Left hindlimb (tissue), 1 donor: Measurements from ENCODE around the gene HIVEP3.

ENCODE experiments used
- DNase-seq: peaks from one replicate; pipeline ENCODE4 v3.0.0-alpha.2; 2018

The HIVEP3 gene

DNA sequence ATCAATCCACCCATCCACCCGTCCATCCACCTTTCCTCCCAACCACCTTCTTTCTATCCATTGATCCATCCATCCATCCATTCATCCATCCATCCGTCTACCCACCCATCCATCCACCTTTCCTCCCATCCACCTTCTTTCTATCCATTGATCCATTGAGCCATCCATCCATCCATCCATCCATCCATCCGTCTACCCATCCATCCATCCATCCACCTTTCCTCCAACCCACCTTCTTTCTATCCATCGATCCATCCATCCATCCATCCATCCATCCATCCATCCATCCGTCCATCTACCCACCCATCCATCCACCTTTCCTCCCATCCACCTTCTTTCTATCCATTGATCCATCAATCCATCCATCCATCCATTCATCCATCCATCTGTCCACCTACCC lies 429.2 kb downstream of the HIVEP3 start:
- DNase-seq: no peak

DNA sequence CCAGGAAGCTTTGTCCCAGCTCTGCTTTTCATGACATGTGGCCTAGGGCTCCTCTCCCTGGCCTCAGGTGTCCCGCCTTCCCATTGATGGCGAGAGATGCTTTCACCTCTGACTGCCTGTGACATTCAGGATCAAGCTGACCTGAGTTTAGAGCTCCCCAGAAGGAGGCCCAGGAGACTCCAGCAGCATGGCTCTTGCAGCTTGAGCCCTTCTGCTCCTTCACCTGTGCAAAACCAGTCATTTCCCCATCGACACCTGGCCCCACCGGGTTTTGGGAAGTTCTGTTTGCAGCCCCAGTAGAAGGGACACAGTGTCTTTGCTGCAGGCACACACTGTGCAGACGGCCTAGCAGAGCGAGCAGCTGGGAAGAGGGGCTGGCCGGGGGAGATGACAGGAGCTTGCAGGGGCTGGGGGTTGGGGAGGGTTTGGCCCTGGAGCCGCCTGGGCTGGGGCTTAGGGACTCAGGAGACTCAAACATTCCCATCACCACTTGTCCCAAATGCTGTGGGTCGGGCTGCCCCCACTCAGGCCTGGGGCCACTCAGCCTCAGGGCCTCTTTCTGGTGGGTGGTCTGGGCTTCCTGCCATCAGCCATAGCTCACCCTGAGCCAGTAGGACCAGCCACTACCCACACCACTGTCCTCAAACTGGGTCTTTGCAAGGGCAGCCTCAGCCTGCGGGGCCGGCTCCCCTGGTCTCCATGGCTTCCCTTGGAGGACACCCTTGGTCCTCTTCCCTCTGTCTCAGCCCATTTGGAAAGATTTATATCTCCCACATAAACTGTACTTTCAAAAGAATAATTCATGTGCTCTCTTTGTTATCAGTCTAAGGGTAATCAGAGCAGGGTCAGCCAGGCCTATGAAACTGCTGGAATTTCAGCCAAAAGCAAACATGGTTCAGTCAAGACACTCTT lies 430.4 kb downstream of the HIVEP3 start:
- DNase-seq: no peak

DNA sequence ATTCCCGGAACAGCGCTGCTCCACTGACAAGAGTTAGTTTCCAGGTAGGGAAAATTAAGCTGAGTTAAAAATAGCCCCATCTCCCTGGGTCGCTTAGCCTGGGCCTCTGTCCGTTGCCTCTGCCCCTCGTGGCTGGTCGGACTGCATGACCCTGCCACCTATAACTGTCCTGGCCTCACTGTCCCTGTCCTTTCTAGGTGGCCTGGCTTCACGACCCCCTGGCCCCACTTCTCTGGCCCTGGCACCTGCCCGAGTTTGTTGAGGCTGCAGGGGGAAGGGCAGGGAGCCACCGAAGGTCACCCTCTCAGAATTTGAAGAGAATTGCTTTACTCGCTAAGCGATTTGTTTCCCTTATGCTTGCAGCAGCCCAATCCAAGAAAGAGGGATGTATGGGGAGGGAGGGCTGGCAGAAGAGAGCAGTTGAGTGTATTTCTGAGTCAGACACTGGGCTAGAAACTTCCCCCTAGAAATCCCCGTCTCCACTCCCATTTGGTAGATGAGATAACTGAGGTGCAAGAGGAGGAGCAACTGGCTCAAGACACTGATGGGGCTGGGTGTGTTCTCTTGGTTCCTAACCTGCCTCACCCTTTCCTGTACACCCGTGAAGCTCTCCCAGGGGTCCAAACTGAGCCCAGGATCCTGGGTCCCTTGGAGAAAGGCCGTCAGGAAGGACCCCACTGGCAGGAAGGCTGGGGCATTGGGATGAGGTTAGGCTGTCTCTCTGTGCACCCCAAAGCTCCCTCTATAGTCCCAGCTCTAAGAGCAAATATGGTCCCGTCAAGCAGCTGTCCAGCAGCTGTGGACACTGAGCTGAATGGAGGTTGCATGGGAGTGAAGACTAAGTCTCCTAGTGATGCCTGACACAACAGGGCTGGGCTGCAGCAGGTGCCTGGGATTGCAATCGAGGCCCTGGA lies 431.3 kb downstream of the HIVEP3 start:
- DNase-seq: no peak

DNA sequence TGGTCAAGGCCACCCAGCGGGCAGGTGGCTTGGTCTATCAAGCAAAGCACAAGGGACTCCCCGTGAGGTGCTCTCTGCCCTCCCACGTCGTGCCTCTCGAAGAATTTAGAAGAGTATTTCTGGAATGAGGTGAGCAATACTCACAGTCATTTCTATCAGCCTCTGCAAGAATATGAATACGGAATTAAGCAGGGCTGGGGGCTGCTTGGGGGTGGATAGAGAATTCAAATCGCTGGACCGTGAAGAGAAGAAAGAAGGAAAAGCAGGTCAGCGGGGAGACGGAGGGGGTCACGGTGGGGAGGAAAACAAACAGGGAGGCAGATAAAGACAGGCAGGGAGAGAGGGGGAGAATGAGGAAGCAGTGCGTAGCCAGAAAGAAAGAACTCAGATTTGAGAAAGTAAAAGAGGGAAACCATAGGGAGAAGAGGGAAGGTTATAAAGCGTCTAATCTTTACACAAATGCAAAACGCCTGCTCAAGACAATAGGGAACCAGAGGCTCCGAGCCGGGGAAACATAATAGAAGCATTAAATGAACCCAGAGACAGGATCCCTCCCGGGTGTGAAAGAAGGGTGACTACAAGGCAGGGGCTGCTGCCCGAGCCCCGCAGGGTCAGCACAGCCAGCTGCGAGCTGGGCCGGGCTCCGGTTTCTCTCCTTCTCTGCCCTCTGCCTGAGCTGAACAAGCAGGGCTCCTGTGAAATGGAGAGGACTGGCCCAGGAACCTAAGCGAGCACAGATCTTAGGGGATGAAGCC lies 432.2 kb downstream of the HIVEP3 start:
- no peak for DNase-seq

DNA sequence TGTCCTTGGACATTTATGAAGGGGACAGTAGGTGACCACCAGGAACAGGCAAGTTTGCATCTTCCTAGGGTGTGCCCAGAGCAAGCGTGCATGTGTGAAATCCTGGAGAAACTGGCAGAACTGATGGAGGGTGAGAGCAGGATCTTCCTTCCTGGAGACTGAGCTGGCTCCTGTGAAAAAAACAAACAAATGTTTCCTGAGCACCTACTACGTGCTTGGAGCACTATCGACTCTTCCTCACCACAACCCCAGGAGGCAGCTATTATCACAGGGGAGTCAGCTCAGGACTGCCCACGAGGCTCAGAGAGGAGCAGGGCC lies 432.7 kb downstream of the HIVEP3 start:
- no peak for DNase-seq

DNA sequence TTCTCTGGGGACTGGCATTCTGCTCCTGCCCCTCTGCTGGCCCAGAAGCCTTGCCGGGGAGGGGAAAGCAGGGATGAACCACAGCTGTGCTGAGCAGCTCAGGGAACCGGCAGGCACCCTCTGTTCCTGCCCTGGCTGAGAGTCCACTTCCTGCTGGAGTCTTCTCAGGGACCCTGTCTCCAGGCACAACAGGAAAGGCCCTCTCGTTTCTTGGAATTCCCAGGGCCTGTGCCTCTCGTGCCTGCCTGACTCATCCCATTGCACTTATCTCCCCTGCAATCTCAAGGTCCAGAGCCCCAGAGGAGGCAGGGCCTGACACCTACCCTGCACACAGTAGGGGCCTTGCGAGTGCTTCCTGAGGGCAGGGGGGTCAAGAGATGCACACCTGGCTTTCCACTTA lies 433.1 kb downstream of the HIVEP3 start:
- no peak for DNase-seq

DNA sequence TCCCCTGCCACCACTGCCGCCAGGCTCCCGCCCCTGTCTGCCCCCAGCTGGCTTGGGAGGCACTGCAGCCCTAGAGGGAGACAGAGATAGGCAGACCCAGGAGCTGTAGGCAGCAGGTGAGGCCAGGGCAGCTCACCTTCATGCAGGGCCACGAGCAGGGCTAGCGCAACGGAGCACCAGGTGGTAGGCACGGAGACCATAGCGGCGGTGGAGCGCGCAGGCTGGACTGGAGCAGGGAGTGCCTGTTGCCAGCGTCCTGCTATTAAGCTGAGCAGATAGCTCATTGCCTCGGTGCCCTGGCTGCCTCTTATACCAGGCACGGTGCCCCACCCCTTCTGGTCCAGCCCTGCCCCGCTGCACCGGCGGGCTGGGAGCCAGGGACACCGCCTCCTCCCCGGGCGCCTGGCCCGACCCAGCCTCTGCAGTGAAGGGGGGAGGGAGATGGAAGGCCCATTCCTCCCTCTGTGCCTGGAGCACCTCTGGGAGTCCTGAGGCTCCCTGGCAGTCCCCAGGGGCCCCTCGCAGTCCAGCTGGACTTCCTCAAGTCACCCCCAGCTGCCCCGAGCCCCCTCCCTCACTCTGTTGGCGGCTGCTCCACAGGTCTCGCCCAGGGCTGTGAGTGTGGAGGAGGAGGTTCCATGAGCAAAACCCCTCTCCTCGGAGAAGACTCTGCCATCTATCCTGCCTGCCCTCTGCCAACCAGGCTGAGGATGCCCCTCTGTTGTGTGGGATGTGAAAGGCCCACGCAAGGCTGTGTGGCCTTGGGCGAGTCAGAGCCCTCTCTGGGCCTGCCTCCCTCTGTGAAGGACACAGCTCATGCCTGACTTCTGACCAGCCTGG lies 434.1 kb downstream of the HIVEP3 start, which contains the start of gene EDN2:
Gene EDN2, minus strand, starts transcription at position 282 of the 840 bp plus-strand sequence. Its CDS starts 82 bp downstream, at position 200.
- no peak for DNase-seq

DNA sequence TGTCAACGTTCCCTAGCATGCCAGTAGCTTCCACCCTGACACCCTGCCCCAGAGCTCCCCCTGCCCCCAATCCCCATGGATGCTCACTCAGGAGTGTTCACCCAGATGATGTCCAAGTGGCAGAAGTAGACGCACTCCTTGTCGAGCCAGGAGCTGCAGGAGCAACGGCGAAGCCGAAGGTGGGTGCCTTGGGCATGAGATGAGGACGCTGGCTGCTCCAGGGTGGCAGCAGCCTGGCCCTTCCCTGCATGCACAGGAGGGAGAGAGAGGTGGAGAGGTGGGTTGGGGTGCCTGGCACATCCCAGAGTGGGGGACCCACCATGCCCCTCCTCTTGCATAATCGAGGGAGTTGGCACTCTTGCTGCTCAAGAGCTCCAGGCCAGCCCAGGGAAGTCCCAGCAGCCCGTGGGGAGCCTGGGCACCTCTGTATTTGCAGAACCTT lies 434.7 kb downstream of the HIVEP3 start:
- no peak for DNase-seq

DNA sequence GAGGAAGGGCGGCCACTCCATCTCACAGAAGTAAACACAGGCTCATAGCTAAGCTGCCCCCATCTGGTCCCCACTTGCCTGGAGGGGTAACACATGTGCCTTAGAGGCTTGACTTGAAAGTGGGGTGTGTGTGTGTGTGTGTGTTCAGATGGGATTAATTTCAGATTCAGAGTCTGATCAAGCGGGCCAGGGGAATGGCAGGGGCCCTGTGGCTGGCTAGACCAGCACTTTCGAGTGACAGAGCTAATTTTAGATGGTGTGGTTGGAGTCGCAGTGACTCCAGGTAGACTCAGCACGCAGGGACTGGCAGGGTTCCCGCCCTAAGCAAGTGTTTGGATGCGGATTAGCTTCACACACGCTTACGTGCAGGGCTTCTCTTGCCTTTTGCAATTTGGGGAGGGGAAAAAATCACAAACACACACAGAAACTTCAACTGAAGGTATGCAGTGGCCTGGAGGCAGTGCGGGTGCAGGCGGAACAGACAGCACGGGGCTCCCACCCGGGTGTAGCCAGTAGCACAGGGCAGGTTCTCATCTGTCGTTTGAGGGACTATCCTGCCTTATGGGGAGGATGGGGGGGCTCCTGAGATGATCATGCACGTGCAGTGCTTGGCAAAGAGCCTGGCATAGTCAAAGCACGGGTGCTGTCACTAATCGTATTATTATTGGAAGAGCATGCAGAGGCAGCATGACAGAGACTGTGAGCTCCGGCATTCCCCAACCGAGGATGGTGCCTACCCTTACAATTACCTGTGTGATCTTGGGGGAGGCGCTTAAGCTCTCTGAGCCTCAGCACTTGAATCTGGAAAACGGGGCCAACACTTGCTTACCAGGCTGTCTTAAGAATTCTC lies 435.5 kb downstream of the HIVEP3 start:
- DNase-seq: no peak

DNA sequence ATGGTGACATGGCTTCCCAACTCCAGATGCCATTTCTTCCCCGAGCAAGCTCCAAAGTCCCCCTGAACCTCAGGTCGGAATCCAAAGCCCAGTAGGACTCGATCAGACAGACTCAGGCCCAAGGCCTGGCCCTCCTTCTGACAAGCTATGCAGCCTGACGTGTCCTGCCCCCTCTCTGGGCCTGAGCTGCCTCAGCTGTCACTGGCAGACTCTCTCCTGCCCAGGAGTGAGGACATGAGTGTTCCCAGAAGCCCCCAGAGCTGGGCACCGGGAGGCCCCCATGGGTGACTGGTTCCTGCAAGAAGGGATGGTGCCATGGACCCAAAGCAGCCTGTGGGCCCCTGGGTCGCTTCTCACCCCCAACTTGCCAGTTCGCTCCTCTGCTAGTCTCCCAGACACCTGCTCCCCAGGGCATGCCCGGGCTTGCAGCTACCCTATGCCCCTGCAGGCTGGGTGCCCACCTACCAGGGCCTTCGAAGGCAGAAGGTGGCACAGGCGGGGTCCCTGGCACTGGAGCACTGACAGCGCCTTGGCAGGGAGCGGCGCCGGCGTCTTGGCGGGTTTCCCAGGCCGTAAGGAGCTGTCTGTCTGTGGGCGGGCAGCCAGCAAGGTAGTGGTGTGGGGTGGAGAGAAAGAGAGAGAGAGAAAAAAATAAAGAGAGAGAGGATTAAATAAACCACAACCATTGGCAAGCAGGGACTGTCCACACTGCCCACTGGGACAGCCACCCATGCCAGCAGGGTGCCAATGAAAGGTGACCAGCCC lies 436.5 kb downstream of the HIVEP3 start:
- no peak for DNase-seq

DNA sequence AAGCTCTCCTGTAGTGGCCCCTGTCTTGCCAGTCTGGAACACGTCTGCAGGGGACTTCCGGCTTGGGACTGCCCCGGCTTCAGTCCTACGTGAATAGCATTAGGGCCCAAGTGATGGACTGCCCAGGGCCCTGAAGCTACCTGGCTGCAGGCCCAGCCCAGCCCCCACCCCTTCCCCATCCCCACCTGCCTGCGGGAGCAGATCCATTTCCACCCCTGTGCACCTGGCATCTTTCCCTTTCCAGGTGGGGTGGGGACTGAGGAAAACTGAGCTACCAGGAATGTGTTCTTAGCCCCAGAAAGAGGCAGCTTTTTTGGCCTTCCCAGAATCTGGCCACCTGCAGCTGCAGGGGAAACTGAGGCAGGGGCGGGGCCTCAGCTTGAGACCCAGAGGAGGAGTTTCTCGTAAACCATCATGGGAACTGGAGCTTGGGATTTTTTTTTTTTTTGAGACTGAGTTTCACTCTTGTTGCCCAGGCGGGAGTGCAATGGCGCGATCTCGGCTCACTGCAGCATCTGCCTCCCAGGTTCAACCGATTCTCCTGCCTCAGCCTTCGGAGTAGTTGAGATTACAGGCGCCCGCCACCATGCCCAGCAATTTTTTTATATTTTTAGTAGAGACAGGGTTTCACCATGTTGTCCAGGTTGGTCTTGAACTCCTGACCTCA lies 437.5 kb downstream of the HIVEP3 start:
- DNase-seq: no peak

DNA sequence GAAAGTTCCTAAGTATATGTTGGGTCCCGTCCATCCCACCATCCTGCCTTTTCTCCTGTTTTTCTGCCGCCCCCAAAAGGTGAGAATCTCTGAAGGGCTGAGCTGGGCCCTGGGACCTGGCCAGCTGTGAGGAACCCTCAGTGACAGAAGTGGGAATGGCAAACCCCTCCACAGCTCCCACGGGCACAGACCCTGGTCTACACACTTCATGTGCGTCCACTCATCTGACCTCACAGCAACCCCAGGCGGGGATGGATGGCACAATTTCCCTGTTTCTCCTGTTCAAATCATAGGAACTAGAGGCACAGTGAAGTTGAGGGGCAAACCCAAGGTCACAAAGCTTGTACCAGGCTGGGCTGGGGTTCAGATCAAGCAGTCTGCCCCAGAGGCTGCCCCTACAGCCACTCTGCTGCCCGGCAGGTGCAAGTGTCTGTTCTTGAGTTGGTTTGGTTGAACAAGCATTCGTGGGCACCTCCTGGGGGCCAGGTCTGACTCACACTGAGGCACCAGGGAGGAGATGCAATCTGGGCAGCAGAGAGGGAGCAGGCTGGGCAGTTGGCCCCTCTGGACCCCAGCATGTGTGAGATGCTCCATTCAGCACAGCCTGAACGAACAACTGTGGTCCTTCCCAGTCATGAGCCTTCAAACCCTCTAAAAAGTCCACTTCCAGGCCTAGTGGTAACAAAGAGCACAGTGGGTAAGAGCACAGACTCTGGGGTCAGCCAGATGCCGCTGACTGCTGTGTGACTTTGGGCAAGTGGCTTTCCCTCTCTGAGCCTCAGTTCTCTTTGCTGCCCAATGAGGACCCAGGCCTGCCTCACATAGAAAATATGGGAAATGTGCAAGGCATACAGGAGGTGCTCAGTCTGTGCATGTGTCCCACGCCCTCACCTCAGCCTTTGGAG lies 438.3 kb downstream of the HIVEP3 start:
- no peak for DNase-seq

DNA sequence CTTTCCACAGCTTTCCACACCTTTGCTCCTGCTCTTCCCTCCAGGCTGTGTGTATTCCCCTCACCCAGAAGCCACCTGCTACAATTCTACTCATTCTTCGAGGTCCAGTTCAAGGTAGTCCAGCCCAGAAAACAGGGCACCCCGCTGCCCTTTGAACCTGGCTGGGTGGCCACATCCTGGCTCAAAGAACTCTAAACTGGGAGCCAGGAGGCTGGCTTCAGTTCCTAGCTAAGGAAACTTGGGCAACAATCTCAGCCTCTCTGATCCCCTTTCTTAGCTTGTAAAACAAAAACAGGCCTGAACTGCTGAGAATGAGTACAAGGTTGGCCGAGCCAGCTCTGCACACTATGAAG lies 438.9 kb downstream of the HIVEP3 start:
- DNase-seq: no peak

DNA sequence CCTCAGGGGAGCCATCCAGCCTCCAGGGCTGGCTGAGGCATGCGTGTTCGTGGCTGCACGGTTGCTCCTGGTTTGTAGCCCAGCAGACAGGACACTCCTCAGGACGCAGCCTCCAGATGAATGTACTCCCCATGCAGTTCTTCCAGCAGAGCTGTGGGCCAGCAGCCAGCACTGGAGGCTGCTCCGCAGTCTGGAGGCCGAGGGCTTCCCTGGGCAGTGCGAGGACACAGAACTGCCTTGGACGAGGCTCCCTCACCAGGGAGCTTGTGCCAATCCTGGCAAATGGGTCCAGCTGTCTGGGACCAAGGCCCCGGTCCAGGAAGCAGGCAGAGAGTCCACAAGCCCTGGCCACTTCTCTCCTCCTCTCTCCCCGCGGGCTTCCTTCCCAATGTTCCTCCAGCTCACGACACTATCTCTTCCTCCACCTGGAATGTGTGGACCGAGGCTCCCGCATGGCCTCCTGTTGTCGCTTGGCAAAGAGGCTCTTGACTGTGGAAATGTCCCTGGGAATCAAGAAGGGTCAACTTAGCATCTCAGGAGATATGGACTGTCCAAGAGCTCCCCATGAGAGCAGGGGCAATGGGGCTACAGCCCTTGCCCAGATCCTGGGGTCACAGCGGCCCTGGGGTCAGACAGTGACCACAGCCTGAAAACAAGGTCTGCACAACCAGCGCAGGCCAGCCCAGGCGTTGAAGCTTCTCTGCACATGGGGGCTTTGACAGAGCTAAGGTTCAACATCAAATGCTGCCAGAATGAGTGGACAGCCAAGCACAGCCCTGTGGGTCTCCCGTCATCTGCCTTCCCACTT lies 439.5 kb downstream of the HIVEP3 start:
- DNase-seq: peak; percentile 67

DNA sequence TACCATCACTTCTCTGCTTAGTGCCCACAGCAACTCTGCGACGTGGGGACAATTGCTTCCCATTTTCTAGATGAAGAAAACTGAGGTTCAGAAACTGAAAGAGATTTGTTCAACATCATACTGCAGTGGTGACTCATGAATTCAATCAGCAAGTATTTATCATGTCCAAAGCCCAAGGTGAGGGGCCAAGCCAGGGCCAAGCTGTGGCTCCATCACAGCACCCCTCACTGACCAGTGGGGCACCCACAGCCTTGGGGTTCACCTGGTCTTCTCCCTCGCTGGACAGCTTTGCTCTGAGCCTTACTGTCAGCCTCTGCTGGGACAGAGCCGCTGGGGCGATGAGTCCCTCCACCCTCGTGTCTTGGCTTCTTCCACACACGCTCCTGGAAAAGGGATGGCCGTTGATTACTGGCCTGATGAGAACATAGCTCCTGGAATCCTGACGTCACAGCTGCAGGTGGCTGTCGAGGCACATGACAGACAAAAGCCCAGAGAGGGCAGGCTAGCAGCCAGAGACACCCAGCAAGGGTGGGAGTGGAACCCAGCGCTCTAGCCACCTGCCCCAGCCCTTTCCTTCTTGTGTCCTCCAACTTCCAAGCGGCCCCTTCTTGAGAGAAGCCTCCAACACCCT lies 440.5 kb downstream of the HIVEP3 start:
- no peak for DNase-seq

DNA sequence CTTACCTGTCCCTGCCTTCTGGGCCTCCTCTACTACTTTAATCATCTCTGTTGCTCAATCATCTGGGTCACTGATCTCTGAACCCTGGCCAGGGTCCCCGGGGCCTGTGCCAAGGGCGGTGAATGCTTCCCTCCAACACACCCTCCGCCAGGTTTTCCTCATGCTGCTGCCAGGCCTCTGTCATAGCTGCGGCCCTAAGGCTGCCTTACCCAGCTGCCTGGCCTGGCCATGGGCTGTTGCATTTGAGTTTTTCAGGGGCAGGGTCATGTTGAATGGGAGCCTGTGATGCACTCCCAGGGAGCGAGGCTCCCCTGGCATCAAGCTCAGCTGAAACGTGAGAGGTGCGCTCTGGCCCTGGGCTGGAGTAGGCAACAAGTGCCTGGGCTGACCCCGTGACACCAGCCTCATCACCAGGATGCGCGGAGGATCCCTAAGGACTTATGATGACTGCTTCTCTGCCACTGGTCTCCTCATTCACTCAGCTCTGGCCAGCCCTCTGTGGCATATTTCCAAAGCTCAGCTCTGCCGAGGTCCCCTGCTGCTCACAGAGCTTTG lies 441.8 kb downstream of the HIVEP3 start:
- DNase-seq: no peak
